Islet precursor cell (in vitro differentiated cells): ENCODE results near the gene GDF10.

ENCODE experiments used
- DNase-seq: peaks from one replicate; pipeline ENCODE4 v3.0.0-alpha.2; 2018

Gene GDF10

GRCh38 chr10:47335906-47336305 lies 35.9 kb downstream of the GDF10 start:
- DNase-seq, result peak; percentile 28

GRCh38 chr10:47336387-47337134 lies 36.6 kb downstream of the GDF10 start:
- DNase-seq, result peak; percentile 37

GRCh38 chr10:47337310-47337709 lies 37.3 kb downstream of the GDF10 start:
- peak; percentile 27 for DNase-seq

- DNase-seq, result peak; percentile 38
Observed at GRCh38 chr10:47339186-47339735, 39.3 kb downstream of the GDF10 start.

GRCh38 chr10:47339759-47340607 lies 40.0 kb downstream of the GDF10 start:
- peak; percentile 47 for DNase-seq

- peak; percentile 87 for DNase-seq
Observed at GRCh38 chr10:47340608-47341170, 40.7 kb downstream of the GDF10 start.

- DNase-seq, result no peak
Observed at GRCh38 chr10:47344996-47345870, 45.2 kb downstream of the GDF10 start.

- DNase-seq, result no peak
Observed at GRCh38 chr10:47346581-47347302, 46.7 kb downstream of the GDF10 start.

- no peak for DNase-seq
Observed at GRCh38 chr10:47347303-47347675, 47.3 kb downstream of the GDF10 start.

GRCh38 chr10:47348138-47348651 lies 48.2 kb downstream of the GDF10 start, which contains the start of gene RBP3:
Gene RBP3 (plus strand): TSS chr10:47348363. CDS start chr10:47348485, 122 bp downstream.
- no peak for DNase-seq

GRCh38 chr10:47348661-47349470 lies 48.9 kb downstream of the GDF10 start:
- DNase-seq, result no peak

GRCh38 chr10:47349516-47349915 lies 49.5 kb downstream of the GDF10 start:
- DNase-seq, result no peak

- no peak for DNase-seq
Observed at GRCh38 chr10:47349941-47350371, 50.0 kb downstream of the GDF10 start.

- no peak for DNase-seq
Observed at GRCh38 chr10:47350671-47351640, 51.0 kb downstream of the GDF10 start.

GRCh38 chr10:47351899-47352815 lies 52.2 kb downstream of the GDF10 start:
- peak; percentile 53 for DNase-seq

GRCh38 chr10:47353351-47353750 lies 53.4 kb downstream of the GDF10 start:
- DNase-seq, result no peak

- no peak for DNase-seq
Observed at GRCh38 chr10:47354165-47354564, 54.2 kb downstream of the GDF10 start.

- no peak for DNase-seq
Observed at GRCh38 chr10:47354900-47355299, 54.9 kb downstream of the GDF10 start.
